T-helper 9 cell (primary cell): ENCODE data around the gene C10orf120.

Experiments
- DNase-seq: peaks from one replicate; pipeline ENCODE4 v3.0.0-alpha.2; 2020

Gene C10orf120

DNA sequence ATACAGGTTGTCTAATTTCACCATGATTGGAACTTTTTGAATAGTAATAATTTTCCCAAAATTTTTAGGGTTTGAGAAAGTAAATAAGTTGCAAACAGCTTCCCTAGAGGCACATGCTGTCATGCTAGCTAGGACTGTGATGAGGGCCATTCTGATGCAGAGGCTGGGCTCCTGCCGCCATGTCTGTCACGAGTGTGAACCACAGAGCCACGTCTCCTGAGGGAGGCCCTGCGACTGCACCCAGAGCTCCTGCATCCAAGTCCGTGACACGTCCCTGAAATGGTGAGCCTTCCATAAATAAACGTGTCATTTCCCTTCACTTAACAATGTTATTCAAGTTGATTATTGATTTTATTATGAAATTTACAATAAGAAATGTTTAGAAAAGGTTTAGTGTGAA, 40.0 kb downstream of the C10orf120 start:
- no peak for DNase-seq

DNA sequence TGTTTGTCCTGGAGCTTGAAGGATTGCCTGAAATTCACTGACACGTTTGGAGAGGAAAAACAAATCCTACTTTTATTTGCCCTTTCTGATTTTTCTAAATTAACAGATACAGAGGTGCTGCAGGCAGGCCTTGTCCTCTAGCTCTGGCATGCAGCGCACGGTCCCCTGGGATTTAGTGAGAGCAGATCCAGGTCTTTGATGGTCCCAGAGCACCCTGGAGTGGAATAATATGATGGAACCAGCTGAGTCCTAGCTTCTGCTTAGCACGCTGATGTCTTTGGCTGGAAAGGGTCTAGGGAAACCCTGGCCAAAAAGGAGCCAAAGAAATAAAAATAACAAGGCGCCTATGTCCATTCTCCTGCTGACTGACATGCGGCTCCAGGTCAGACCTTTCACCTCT, 40.5 kb downstream of the C10orf120 start:
- no peak for DNase-seq

DNA sequence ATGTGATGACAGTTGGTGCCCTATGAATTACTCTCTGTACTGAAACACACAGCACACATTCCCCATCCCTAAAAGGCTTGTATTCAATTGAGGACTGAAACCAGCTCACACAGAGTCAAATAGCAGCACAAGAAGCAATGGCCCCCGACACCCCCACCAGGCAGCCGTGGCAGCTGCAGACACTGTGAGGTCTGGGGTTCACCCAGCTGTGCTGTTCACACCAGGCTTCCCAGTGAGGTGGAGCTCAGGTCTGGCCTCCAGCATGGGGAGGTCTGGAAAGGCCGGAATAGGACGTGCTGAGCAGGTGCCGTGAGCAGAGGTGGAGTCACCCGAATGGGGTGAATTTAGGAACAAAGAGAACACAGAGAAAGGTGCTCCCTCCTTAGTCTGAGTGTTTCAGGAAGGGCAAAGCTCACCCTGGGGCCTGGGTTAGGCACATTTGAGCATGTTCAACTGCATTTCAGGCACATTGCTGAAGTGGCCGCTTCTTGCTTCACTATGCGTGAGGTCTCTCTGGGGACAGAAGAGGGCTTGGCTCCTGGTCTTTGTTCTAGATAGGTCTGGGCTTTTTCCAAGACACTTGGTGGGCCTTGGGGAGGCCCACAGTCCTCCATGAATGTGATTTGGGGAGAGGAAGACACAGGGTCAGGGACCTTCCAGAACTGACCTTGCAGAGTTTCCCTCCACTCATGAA, 41.1 kb downstream of the C10orf120 start:
- no peak for DNase-seq

DNA sequence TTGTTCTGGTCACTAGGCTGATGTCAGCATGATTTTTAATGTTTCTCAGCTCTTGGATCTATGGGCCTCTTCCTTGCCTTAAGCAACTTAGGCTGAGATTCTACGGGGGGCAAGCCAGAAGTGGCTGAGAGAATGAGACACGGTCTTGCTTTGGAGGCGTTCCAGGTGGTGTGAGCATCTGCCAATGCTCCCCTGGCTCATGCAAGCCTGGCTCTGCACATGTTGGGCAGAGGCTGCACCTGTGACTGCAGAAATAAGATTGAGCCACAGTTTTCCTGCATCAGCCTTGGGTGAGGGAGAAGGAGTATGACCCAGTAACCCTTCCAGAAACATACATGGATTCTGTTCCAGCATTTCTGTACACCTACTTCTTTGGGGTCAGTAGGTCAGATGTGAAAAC, 41.9 kb downstream of the C10orf120 start:
- no peak for DNase-seq

DNA sequence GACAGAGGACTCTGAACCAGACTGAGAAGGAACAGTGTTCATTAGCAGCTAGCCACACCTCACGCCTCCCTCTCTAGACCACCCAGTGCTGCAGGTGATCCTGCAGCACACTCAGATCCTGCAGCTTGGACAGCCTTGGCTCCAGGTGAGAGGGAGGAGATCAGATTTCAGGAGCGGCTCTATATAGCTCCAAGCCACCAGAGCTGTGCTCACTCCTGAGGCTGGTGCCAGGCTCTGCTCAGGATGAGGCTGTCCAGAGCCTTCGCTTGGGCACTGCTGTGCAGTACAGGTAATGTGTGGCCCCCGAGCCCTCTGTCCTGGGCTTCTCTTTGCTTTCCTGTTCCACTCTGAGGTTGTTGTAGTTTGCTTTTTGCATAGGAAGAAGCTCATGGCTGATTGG, 42.4 kb downstream of the C10orf120 start:
- DNase-seq, result no peak

DNA sequence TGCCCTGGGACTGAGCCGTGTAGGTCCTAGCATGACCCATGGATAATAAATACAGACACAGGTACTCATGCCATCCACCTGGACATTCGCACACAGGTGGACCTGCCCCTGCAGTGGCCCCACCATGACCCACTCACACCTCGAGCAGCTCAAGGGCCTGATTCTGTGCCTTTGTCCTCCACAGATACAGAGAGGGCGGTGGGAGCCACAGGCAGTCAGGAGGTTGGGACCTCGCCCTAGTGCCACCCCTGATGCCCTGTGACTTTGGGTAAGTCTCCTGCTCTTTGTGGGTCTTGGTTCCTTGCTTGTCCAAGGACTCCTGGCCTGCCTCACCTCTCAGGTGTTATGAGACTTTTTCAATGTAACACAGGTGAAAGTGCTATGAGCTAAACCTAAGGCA, 42.9 kb downstream of the C10orf120 start:
- no peak for DNase-seq

DNA sequence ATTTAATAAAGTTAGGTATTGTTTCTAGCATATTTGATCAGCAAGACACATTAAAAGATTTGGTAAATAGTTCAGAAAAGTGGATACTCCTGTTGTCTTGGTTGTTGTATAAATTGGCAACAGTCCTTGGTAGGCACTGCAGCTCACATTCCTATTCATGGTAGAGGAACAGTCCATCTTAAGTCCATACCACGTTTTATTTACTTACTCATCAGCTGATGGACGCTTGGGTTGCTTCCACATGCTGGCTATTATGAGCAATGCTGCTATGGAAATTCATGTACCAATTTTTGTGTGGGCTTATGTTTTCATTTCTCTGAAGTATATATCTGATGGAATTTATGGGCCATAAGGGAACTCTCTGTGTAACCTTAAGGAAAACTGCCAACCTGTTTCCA, 43.3 kb downstream of the C10orf120 start:
- no peak for DNase-seq

DNA sequence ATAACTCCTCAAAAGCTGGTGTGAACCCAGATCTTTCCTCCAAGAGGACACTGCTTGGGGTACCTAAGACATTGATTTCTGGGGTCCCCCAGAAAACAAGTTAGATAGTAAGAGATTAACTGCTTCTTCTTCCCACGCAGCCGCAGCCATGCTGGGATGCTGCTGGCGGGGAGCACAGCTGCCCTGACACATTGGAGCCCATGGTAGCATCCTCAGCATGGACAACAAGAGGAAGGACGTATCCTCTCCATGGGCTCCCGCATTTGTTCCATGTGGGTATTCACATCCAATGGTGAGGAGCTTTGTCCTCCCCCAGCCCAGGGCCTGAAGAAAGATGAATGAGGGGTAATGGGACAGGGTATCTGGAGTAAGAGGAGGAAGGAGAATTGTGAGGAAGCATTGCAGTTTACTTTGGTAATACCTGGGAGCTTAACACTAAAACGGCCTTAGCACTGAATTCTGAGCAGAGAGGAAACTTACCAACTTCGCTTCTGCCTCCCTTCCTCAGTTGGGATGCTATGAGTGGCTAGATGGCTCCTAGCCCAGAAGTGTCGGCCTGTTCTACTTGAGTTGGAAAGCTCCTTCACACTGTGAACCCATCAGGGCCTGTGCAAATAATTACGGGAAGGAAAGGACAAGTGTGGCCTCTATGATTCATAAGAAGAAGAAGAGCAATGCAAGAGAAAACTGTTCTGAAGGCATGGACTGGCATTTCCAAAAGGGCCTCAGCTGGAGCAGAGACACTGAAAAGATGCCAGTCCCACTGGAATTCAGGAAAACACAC, 43.9 kb downstream of the C10orf120 start:
- no peak for DNase-seq

DNA sequence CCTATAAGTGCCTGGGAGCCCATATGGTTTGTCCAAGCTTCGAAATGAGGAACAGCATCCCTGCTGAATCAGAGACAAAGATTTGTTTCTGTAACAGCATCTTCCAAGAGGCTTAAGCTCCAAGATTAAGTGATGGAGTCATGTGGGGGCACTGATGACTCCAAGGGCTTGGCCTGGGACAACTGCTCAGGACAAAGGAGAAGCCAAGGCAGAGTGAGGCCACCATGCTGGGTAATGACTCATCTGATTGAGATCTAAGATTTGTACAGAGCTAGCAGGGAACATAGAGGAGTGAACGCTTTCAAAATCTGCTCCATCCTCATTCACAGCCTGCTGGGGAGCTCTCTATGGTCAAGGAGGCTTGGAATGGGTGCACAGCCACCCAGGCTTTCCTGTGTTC, 49.3 kb downstream of the C10orf120 start:
- no peak for DNase-seq

DNA sequence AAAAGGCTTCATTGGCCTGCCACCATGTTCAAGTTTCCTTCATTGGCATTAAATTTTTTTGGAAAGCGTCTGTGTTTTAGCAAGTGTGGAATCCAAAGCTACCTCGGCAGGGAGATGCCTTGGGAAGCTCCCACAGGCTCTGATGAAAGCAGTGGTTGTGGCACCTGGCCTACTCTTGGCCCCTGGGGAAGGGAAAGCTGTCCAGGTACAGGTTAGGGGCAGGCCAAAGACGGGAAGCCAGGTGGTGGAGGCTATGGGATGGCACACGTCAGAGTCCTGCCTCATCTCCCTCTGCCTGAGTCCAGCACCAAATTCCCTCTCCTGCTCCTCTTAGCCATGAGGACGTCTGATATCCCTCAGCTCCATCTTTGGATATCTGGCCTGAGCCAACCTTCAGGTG, 49.7 kb downstream of the C10orf120 start:
- DNase-seq, result no peak

DNA sequence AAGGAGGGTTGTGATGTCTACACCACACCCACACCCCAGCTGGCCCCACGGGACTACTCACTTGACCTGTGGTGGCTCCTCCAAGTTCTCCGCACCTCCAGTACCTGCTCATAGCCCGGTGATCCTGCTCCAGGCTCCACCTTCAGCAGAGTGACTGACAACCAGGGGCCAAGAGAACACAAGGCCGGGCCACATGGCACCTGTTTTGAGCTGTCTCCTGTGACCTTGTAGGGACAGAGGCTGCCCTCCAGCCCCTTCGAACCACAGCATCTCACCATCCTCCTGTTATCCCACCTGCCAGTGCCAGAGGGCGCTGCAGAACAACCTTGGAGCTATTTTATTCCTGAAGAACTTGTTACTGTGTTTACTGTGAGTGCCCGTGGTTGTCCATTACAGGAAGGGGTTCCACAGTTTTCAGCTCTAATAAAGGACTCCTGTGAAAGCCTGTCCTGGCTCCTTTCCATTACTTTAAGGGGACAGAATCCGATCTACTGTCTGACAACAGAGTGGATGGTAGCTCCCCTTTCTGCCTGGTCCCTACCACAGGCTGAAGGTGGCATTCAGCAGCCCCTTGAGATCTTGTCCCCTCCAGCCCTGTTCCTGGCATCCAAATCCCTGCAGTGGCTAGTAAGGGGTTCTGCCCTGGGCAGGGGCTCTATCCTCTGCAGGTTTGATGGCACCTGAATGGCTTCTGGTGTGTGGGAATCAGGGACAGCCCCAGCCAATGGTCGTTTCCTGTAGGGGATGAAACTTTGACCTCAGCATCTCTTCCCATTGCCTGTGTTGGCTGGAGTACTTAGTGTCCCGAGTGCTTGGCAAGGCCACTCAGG, 50.8 kb downstream of the C10orf120 start:
- no peak for DNase-seq
